ENCODE measurements around the gene REG1B.

Gene REG1B

GRCh38 chr2:79114797-79115494 lies 27.2 kb upstream of the REG1B start:
- Histone ChIP-seq H3K27me3 (ENCODE audit: control insufficient read depth, insufficient read depth, low read length) (no peaks in the 10 kb centered on the region), H3K4me3 (ENCODE audit: low read length) (no peak overlapping the region), H3K4me1 (ENCODE audit: control insufficient read depth, insufficient read depth, low read length) (no peaks in the 10 kb centered on the region), H3K9me3 (ENCODE audit: control insufficient read depth, insufficient read depth, low read length) (no peaks in the 10 kb centered on the region), H3K36me3 (ENCODE audit: control insufficient read depth, insufficient read depth, low read length) (no peaks in the 10 kb centered on the region), H3K27ac (ENCODE audit: low read length) (no peak overlapping the region)
- WGBS (ENCODE audit: insufficient coverage, insufficient read length), result no CpG with 5 or more reads among the region's 3 CpGs
- no peak for DNase-seq (ENCODE audit: low read depth, low spot score)

DNA sequence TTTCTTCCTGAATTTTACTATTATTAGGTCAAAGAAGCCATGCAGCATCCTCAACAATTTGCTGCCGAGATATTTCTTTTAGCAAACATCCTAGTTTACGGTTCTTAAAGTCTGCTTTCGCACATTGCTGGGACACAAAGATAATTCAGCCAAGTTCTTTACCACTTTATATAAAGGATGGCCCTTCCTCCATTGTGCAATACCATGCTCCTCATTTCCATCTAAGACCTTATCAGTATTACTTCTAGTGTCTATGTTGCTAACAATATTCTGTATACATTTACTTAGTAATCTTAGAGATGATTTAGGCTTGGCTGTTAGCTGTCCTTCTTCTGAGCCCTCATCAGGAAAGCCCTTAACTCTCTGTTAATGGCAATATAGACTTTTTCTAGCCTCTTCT lies 24.5 kb upstream of the REG1B start:
- H3K4me1 ChIP-seq (ENCODE audit: control insufficient read depth, insufficient read depth, low read length), result no peaks in the 10 kb centered on the region
- DNase-seq (ENCODE audit: low read depth, low spot score), result no peak
- H3K9me3 ChIP-seq (ENCODE audit: control insufficient read depth, insufficient read depth, low read length), result no peaks in the 10 kb centered on the region
- no peak overlapping the region for H3K27ac ChIP-seq (ENCODE audit: low read length)
- no peak overlapping the region for H3K4me3 ChIP-seq (ENCODE audit: low read length)
- WGBS (ENCODE audit: insufficient coverage, insufficient read length), result no CpG with 5 or more reads among the region's 3 CpGs
- H3K36me3 ChIP-seq (ENCODE audit: control insufficient read depth, insufficient read depth, low read length), result no peaks in the 10 kb centered on the region
- no peaks in the 10 kb centered on the region for H3K27me3 ChIP-seq (ENCODE audit: control insufficient read depth, insufficient read depth, low read length)

- DNase-seq (ENCODE audit: low read depth, low spot score), result no peak
- no peaks in the 10 kb centered on the region for H3K4me1 ChIP-seq (ENCODE audit: control insufficient read depth, insufficient read depth, low read length)
- no peaks in the 10 kb centered on the region for H3K9me3 ChIP-seq (ENCODE audit: control insufficient read depth, insufficient read depth, low read length)
- H3K36me3 ChIP-seq (ENCODE audit: control insufficient read depth, insufficient read depth, low read length), result no peaks in the 10 kb centered on the region
- WGBS (ENCODE audit: insufficient coverage, insufficient read length), result no CpG with 5 or more reads among the region's 2 CpGs
- no peaks in the 10 kb centered on the region for H3K27me3 ChIP-seq (ENCODE audit: control insufficient read depth, insufficient read depth, low read length)
- no peak overlapping the region for H3K27ac ChIP-seq (ENCODE audit: low read length)
- no peak overlapping the region for H3K4me3 ChIP-seq (ENCODE audit: low read length)
These were observed 17.5 kb upstream of the REG1B start for GRCh38 chr2:79105259-79105658.

DNA sequence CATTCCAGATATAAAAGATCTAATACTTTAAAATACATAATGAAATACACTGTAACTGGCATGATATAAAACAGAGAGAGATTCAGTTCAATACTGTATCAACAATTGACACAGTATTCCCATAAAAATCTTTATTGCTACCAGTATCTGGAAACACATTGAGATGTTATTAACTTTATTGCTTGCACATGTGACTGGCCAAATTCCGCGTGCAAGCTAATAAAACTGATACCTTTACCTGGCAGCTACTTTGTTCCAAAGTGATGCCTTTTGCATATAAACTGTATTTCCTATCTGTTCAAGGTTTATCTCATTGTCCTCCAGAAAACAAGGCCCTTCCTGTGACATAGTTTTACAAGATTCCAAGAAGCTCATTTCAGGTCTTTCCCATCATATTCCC lies 15.4 kb upstream of the REG1B start:
- H3K4me3 ChIP-seq (ENCODE audit: low read length), result no peak overlapping the region
- DNase-seq (ENCODE audit: low read depth, low spot score), result no peak
- no peaks in the 10 kb centered on the region for H3K27me3 ChIP-seq (ENCODE audit: control insufficient read depth, insufficient read depth, low read length)
- H3K9me3 ChIP-seq (ENCODE audit: control insufficient read depth, insufficient read depth, low read length), result no peaks in the 10 kb centered on the region
- no peaks in the 10 kb centered on the region for H3K4me1 ChIP-seq (ENCODE audit: control insufficient read depth, insufficient read depth, low read length)
- H3K36me3 ChIP-seq (ENCODE audit: control insufficient read depth, insufficient read depth, low read length), result no peaks in the 10 kb centered on the region
- no peak overlapping the region for H3K27ac ChIP-seq (ENCODE audit: low read length)
- WGBS (ENCODE audit: insufficient coverage, insufficient read length), result no CpG with 5 or more reads among the region's 2 CpGs

- H3K4me3 ChIP-seq (ENCODE audit: low read length), result no peak overlapping the region
These were observed 13.2 kb upstream of the REG1B start for GRCh38 chr2:79101024-79101423.

DNA sequence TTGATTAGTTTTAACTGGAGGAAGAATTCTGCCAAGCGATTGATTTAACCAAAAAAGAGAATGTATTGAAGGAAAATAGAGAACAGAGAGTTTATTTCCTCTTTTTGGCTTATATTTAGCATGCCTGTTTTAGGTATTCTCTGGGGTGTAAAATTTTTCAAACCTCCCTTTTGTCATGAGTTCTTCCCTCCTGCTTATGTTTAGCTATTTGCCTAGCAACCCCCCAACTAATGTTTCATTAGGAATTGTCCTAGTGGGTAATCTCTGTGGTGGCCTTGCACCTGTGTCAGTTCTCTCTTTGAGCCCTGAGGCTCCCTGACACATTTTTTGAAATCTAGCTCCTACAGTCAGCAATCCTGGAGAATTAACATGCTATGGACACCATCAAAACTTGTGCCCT lies 12.5 kb upstream of the REG1B start:
- Histone ChIP-seq H3K9me3 (ENCODE audit: control insufficient read depth, insufficient read depth, low read length) (no peaks in the 10 kb centered on the region), H3K4me3 (ENCODE audit: low read length) (no peak overlapping the region), H3K4me1 (ENCODE audit: control insufficient read depth, insufficient read depth, low read length) (no peaks in the 10 kb centered on the region), H3K36me3 (ENCODE audit: control insufficient read depth, insufficient read depth, low read length) (no peaks in the 10 kb centered on the region), H3K27ac (ENCODE audit: low read length) (no peak overlapping the region), H3K27me3 (ENCODE audit: control insufficient read depth, insufficient read depth, low read length) (no peaks in the 10 kb centered on the region)
- WGBS (ENCODE audit: insufficient coverage, insufficient read length), result no CpG with 5 or more reads among the region's 1 CpG
- DNase-seq (ENCODE audit: low read depth, low spot score), result no peak

More at GRCh38 chr2:79101024-79101423, 13.2 kb upstream of the REG1B start:
- no peak for DNase-seq (ENCODE audit: low read depth, low spot score)
- Histone ChIP-seq H3K27me3 (ENCODE audit: control insufficient read depth, insufficient read depth, low read length) (no peaks in the 10 kb centered on the region), H3K27ac (ENCODE audit: low read length) (no peak overlapping the region), H3K36me3 (ENCODE audit: control insufficient read depth, insufficient read depth, low read length) (no peaks in the 10 kb centered on the region), H3K4me1 (ENCODE audit: control insufficient read depth, insufficient read depth, low read length) (no peaks in the 10 kb centered on the region), H3K9me3 (ENCODE audit: control insufficient read depth, insufficient read depth, low read length) (no peaks in the 10 kb centered on the region)
- WGBS (ENCODE audit: insufficient coverage, insufficient read length), result no CpG with 5 or more reads among the region's 2 CpGs

DNA sequence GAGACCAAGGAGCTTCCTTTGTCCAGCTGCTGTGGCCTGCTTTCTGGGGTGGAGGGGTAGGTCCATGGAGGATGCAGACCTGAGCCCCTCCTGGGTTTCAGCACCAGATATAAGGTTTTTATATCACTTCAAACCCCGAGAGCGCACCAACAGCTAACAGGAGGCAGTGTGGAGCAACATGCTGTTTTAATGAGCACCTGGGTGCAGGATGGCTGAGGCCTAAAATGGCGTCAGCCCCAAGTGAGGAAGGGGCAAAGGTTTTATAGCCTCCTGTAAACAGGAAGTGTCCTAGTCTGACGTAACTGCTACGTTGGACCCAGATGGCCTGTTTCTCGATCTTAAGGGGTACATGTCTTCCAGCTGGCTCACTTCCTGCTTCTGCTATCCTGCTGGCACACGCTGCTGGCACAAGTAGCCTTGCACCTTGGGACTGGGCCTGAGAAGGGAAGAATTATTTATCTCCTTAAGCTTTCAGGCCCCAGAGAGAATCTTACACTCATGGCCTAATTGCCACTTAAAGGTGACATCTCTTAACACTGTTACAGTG lies 11.4 kb upstream of the REG1B start:
- H3K4me1 ChIP-seq (ENCODE audit: control insufficient read depth, insufficient read depth, low read length), result no peaks in the 10 kb centered on the region
- H3K27ac ChIP-seq (ENCODE audit: low read length), result no peak overlapping the region
- DNase-seq (ENCODE audit: low read depth, low spot score), result no peak
- H3K27me3 ChIP-seq (ENCODE audit: control insufficient read depth, insufficient read depth, low read length), result no peaks in the 10 kb centered on the region
- no CpG with 5 or more reads among the region's 7 CpGs for WGBS (ENCODE audit: insufficient coverage, insufficient read length)
- H3K4me3 ChIP-seq (ENCODE audit: low read length), result no peak overlapping the region
- no peaks in the 10 kb centered on the region for H3K36me3 ChIP-seq (ENCODE audit: control insufficient read depth, insufficient read depth, low read length)
- no peaks in the 10 kb centered on the region for H3K9me3 ChIP-seq (ENCODE audit: control insufficient read depth, insufficient read depth, low read length)

- no peaks in the 10 kb centered on the region for H3K9me3 ChIP-seq (ENCODE audit: control insufficient read depth, insufficient read depth, low read length)
- H3K4me3 ChIP-seq (ENCODE audit: low read length), result no peak overlapping the region
- H3K4me1 ChIP-seq (ENCODE audit: control insufficient read depth, insufficient read depth, low read length), result no peaks in the 10 kb centered on the region
- H3K27ac ChIP-seq (ENCODE audit: low read length), result no peak overlapping the region
- H3K27me3 ChIP-seq (ENCODE audit: control insufficient read depth, insufficient read depth, low read length), result no peaks in the 10 kb centered on the region
- no CpG with 5 or more reads among the region's 6 CpGs for WGBS (ENCODE audit: insufficient coverage, insufficient read length)
- no peaks in the 10 kb centered on the region for H3K36me3 ChIP-seq (ENCODE audit: control insufficient read depth, insufficient read depth, low read length)
- no peak for DNase-seq (ENCODE audit: low read depth, low spot score)
These were observed 10.1 kb upstream of the REG1B start for GRCh38 chr2:79097843-79098242.

- Histone ChIP-seq H3K4me1 (ENCODE audit: control insufficient read depth, insufficient read depth, low read length) (no peaks in the 10 kb centered on the region), H3K27me3 (ENCODE audit: control insufficient read depth, insufficient read depth, low read length) (no peaks in the 10 kb centered on the region), H3K27ac (ENCODE audit: low read length) (no peak overlapping the region), H3K4me3 (ENCODE audit: low read length) (no peak overlapping the region), H3K36me3 (ENCODE audit: control insufficient read depth, insufficient read depth, low read length) (no peaks in the 10 kb centered on the region), H3K9me3 (ENCODE audit: control insufficient read depth, insufficient read depth, low read length) (no peaks in the 10 kb centered on the region)
- DNase-seq (ENCODE audit: low read depth, low spot score), result no peak
- no CpG with 5 or more reads among the region's 4 CpGs for WGBS (ENCODE audit: insufficient coverage, insufficient read length)
These were observed 2.9 kb upstream of the REG1B start for GRCh38 chr2:79090693-79091092.

DNA sequence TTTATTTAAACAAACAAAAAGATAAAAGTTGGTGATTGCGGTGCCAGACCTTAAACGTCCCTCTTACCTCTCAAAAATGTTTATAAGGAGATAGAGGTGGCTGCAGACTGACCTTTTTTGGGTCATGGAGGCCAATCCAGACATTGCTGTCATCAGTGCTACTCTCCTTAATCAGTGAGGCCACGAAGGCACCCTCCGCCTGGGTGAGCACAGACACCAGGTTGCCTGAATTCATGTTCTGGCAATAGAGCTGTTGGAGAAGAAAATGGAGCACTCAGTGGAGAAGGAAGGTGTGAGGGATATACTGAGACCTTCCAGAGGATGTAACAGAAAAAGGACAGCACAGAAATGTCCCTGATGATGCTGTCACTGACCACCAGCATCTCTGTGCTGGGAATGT lies 1.5 kb downstream of the REG1B start:
- no CpG with 5 or more reads among the region's 4 CpGs for WGBS (ENCODE audit: insufficient coverage, insufficient read length)
- no peak for DNase-seq (ENCODE audit: low read depth, low spot score)
- H3K4me3 ChIP-seq (ENCODE audit: low read length), result no peak overlapping the region

GRCh38 chr2:79085382-79085781 lies 2.4 kb downstream of the REG1B start:
- Histone ChIP-seq H3K27ac (ENCODE audit: low read length) (no peak overlapping the region), H3K4me3 (ENCODE audit: low read length) (no peak overlapping the region), H3K4me1 (ENCODE audit: control insufficient read depth, insufficient read depth, low read length) (no peaks in the 10 kb centered on the region), H3K36me3 (ENCODE audit: control insufficient read depth, insufficient read depth, low read length) (no peaks in the 10 kb centered on the region), H3K27me3 (ENCODE audit: control insufficient read depth, insufficient read depth, low read length) (no peaks in the 10 kb centered on the region), H3K9me3 (ENCODE audit: control insufficient read depth, insufficient read depth, low read length) (no peaks in the 10 kb centered on the region)
- no peak for DNase-seq (ENCODE audit: low read depth, low spot score)
- no CpG with 5 or more reads among the region's 3 CpGs for WGBS (ENCODE audit: insufficient coverage, insufficient read length)

More for the DNA sequence above, 1.5 kb downstream of the REG1B start:
- Histone ChIP-seq H3K4me1 (ENCODE audit: control insufficient read depth, insufficient read depth, low read length) (no peaks in the 10 kb centered on the region), H3K36me3 (ENCODE audit: control insufficient read depth, insufficient read depth, low read length) (no peaks in the 10 kb centered on the region), H3K27ac (ENCODE audit: low read length) (no peak overlapping the region), H3K9me3 (ENCODE audit: control insufficient read depth, insufficient read depth, low read length) (no peaks in the 10 kb centered on the region), H3K27me3 (ENCODE audit: control insufficient read depth, insufficient read depth, low read length) (no peaks in the 10 kb centered on the region)
